Activated CD8-positive, alpha-beta memory T cell treated with anti-CD3 and anti-CD28 coated beads for 4 hours (primary cell): ENCODE data around the gene C16orf95.

Experiments used
- DNase-seq, 2 donors: peaks; one replicate each; pipeline ENCODE4 v3.0.0-alpha.2; 2020; ENCODE audit warnings: low read depth in 2 of 2

Gene C16orf95

DNA sequence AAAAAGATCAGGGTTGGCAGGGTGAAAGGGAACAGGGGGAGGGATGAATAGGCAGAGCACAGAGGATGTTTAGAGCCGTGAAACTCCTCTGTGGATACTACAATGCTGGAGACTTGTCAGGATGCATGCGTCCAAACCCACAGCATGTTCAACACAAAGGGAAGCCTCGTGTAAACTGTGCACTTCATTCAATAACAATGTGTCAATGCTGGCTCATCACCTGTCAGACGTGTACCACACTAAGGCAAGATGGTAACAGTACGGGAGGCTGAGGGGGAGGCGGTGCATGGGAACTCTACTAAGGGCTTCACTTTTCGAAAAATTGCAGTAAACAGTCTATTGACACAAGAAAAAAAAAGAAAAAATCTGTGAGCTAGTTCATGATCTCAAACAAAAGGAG is 63.7 kb downstream of the C16orf95 start:
- DNase-seq, result no peak
